Stimulated activated CD4-positive, alpha-beta T cell treated with anti-CD3 and anti-CD28 coated beads, TNF-alpha, amount 100 ng/mL, for 4 hours (primary cell): ENCODE measurements around the gene ANKRD30BL.
"Not testable (repeated sequence)": the region's sequence is repeated elsewhere in the genome, so short reads cannot be mapped to it uniquely, and the experiment has no call there.

Experiments used
- DNase-seq, 3 experiments: peaks; one replicate each; pipeline ENCODE4 v3.0.0-alpha.2; 2020; ENCODE audit warnings: low read depth in 3 of 3

ANKRD30BL gene, protein sequence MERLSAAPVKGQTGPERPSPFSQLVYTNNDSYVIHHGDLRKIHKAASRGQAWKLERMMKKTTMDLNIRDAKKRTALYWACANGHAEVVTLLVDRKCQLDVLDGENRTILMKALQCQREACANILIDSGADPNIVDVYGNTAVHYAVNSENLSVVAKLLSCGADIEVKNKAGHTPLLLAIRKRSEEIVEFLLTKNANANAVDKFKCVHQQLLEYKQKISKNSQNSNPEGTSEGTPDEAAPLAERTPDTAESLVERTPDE

DNA sequence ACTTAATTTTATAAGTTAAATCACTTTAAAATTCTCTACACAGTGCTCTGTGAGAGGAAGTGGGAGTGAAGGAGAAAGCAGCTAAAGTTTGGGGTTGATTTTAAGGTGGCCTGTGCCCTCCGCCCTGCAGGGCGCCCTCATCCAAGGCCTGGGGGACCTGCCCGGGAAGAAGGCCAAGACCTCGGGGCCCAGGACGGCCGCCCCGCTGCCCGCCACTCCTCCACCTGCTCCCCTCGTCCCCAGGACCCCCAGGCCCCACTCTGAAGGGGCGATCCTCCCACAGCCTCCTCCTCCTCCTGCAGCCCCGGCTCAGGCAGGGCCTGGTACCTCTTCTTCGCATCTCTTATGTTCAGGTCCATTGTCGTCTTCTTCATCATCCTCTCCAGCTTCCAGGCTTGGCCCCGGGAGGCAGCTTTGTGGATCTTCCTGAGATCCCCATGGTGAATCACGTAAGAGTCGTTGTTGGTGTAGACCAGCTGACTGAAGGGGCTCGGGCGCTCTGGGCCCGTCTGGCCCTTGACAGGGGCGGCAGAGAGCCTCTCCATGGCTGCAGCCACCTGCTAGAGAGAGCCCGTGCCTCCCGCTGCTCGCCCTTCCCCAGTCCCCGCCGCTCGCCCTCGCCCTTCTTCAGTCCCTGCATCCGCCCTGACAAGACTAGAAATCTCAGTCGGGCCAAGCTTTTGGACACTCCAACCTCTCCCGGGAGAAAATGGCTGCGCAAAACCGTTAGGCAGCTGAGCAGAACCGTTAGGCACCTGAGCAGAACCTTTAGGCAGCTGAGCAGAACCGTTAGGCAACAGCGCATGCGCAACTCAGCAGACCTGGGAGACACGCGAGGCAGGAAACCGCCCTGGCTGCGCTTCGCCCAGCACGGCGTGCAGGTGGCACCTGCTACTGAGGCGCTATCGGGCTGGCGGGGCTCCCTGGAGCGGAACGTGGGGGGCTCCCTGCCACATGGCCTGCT lies at the start of gene ANKRD30BL:
ANKRD30BL (minus strand) TSS at position 792 of the 964 bp plus-strand sequence; CDS start at position 545, 247 bp downstream.
- not testable (repeated sequence) for DNase-seq

DNA sequence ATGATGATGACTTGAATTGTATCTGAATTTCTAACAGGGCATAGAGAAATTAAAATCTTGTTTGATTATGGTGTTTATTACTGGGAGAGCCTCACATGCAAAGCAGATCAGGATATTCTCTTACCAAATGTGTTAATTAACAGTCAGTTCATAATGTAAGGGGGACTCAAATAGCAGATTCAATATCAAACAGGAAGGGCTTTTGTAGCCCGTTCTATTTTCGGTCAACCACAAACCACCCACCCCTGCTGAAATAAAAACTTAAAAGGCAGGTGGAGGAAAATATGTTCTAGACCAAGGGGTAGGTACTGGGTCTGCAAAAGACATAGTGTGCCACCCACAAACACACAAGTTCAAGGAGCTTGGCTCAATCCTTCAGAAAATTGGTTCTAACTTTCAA lies 41.1 kb upstream of the ANKRD30BL start:
- DNase-seq: not testable (repeated sequence)

DNA sequence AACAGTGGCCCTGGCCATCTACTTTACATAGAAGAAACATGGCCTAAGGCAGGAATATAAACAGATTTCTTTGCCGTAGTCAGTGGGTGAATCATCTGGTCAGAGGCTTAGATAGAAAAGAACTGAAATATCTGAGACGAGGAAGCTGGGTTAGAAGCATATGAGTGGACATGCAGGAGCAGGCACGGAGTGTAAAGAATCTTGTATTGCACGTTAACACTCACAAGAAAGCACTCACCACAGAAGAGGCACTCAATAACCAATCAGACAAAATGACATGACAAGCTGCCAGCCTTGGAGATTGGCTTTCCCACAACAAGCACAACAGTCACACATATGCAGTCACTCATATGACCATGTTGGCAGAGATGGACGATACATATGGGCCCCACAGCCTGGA lies 31.1 kb upstream of the ANKRD30BL start:
- DNase-seq: not testable (repeated sequence)

DNA sequence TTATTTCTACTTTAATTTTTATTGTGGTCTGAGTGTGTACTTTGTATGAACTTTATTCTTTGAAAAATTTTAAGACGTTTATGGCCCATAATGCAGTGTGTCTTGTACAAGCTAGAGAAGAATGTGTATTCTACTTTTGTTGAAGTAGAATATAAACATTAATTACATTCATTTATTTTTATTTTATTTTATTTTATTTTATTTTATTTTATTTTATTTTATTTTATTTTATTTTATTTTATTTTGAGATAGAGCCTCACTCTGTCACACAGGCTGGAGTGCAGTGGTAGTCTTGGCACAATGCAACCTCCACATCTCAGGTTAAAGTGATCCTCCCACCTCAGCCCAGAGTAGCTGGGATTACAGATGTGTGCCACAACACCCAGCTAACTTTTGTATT lies 5.3 kb upstream of the ANKRD30BL start:
- not testable (repeated sequence) for DNase-seq

DNA sequence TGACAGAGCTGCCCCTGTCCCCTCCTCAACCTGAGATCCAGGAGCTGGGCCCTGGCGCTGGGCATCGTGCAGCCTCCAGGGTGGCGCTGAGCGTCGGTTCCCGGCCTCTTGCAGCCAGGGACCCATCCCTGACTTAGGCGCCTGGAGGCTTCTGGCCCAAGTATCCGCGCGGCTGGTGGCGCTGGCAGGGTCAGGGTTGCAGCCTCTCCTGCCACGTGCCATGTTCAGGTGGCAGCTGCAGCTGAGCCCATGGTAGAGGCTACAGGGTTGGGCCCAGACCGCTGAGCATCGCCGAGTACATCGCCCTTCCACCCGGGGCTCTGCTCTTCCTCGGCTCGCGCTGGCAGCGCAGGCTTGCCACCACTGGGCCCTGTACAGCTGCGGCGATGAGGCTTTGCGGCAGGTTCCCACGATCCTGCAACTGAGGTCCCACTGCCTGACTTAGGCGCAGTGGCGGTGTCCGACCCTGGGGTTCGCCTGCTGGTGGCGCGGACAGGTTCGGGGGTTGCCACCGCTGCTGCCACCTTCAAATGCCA lies 441 bp upstream of the ANKRD30BL start:
- DNase-seq: not testable (repeated sequence)

DNA sequence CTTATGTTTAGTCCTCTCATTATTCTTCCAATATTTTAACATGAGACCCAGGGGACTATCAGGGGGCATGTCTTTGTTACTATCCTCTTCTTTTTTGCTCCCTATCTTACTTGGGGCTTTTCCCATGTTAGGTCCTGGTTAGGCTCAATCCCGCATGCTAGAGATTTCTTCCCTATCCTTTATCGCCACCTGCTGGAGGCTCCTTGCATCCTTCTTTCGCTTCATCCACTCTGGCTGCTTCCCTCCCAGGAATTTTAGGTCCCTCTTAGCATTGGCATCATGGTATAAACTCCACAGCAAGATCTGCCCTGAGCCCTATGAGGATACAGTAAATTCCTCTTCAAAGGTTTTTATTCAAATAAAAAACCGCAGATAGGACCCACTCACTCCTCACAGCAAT lies 15.0 kb downstream of the ANKRD30BL start:
- not testable (repeated sequence) for DNase-seq
